Ovary (tissue), 3 donors: ENCODE measurements around the gene ICA1L.

ENCODE experiments used
- CTCF ChIP-seq, 3 donors: fragments of 450-650 bp in 2 of 3; fragments of 200-600 bp in 1 of 3; IDR thresholded peaks; one replicate each; pipeline versions ENCODE4 v1.5.1 to v1.8.0; 2016 to 2022; ENCODE audit warnings: antibody characterized with exemption in 3 of 3, mild to moderate bottlenecking in 1 of 3
- EP300 ChIP-seq: sonication (generic); formaldehyde crosslinking; IDR thresholded peaks from one replicate; pipeline ENCODE4 v1.6.1; 2017; ENCODE audit warnings: antibody characterized with exemption
- donor health status: DM: no; HTN: no; CAD: no.

GRCh38 chr2:202841090-202841867 lies 30.3 kb downstream of the ICA1L start:
- TF ChIP-seq CTCF (IDR thresholded peaks at IDR 0.05) = no peak
- TF ChIP-seq EP300 = no peak
